DMS53 treated with DMSO at 0.1 percent for 48 hours (cell line): ENCODE results near the gene GTPBP3.

Experiments
- DNase-seq: peaks from one replicate; lab custom pipeline; 2025; ENCODE audit not compliant: unreplicated experiment; lab: John Stamatoyannopoulos, UW

Gene GTPBP3

DNA sequence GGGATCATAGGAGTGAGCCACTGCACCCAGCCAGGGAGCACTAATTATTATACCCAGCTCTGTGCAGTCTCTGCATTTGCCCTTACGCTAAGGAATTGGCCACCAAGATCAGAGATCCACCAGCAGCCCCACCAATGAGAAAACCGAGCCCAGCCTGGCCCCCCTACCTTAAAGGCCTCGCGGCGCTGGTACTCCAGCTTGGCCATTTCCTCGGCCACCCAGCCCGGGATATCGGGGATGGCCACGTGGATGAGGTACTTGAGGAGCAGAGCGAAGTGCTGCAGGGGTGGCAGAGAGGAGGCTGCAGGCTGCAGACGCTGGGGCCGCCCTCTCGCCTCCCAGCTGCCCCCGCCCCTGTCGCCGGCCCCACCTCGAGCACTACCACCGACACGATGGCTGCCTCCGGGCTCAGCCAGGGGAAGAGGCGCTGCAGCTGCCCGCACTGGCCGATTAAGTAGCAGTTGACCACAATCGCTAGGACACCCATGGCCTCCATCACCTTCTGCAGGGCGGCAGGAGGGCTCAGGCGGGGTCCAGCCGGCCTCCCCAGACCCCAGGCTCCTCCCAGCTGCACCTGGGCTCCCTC lies 10.2 kb upstream of the GTPBP3 start:
- no peak for DNase-seq

DNA sequence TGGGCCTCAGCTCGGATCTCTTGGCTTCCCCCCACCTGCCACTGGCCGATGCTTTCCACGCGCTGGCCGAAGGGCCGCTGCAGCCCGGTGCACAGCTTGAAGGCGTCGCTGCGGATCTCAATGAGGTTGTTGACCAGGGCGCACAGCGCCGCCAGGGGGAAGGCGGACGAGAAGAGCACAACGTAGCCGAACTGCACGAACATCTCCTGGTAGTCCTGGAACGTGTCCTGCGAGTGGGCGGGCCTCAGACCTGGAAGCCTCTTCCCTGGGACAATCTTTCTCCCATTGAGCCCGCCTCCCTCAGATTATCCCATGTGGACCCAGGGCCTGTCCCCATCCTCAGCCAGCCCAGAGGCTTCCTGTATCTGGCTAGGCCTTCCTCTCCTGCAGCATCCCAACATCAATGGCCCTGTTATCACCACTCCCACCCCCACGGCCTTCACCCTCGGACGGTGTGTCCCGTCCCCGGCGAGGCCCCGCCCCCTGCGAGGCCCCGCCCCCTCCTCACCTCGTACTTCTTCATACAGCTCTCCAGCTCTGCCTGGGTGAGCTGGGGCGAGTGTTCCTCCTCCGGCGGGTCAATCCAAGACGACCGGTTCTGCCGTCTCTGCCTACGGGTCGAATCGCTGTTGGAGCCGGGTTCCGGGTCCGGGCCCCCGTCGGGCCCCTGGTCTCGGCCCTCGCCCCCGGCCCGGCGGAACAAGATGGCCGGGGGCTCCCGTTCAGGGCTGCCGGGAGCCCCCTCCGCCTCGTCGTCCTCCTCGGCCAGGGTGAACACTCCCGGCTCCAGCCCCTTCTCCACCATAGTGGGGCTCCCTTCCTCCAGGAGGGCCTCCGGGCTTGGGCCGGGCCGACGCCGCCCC lies 9.5 kb upstream of the GTPBP3 start:
- peak; percentile 93 for DNase-seq

DNA sequence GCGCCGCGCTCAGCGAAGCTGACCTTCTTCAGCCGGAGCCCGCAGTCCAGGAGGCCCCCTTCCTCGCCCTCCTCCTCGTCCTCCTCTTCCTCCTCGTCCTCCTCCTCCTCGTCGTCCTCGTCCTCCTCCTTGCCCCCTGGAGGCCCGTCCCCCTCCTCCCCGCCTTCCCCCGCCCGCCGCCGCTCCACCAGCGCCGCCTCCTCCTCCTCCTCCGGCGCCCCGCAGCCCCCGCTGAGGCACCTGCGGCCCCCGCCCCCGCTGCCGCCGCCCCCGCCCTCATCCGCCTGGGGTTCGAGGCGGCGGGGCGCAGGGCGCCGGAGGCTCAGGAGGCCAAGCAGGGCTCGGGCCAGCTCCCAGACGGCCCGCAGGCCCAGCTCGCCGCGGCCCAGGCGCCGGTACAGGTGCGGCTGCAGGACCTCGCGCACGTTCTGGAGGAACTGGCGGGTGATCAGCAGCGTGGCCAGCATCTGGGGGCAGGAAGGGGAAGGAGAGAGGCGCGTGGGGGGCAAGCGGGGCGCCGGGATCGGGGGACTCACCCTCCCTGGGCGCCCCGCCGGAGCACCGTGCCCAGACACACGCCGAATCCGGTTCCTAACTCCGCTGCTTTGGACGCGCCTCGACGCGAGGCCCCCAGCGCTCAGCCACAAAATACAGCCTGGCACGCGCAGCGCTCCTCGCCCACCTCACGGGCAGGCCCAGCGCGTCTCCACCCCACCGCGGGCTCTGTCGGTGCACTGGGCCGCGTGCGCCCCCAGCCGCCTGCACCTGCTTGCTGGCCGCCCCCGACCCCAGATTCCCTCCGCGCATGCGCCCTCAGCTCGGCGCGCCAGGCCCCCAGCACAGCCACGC lies 8.6 kb upstream of the GTPBP3 start:
- DNase-seq, result no peak

DNA sequence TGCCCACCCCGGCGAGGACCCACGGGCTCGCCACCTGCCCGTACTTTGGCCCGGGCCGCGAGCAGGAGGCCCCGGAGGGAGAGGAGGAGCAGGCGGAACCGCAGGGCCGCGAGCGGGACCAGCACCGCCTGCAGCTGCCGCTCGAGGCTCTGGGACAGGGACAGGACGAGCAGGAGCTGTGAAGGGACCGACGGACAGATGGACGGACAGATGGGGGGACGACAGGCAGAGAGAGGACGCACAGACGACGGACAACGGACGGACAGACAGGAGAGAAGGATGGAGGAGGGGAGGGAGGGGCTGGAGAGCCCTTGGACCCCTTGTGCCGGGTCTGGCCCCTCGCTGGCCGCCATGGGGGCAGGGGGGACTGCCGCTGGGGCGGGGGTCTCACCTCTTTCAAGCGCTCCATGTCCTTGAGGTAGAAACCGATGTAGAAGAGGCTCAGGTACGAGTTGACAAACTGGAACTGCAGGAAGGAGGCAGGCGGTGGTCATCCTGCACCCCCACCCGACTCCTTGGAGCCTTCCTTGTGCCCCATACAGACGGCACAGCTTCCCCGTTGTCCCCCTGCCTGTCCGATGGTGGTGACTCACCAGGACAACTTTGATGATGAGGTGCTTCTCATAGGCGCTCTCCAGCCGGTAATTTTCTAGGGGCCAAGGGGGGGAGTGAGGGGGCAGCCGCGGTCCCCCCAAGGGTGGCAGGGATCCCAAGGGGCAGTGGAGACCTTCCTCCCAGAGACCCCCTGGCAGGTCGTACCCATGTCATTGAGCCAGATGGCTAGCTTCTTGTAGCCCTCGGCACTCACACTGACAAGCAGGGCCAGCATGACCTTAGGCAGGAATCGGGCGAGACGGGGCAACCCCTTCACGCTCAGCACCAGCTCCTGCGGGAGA lies 7.7 kb upstream of the GTPBP3 start:
- DNase-seq, result no peak

DNA sequence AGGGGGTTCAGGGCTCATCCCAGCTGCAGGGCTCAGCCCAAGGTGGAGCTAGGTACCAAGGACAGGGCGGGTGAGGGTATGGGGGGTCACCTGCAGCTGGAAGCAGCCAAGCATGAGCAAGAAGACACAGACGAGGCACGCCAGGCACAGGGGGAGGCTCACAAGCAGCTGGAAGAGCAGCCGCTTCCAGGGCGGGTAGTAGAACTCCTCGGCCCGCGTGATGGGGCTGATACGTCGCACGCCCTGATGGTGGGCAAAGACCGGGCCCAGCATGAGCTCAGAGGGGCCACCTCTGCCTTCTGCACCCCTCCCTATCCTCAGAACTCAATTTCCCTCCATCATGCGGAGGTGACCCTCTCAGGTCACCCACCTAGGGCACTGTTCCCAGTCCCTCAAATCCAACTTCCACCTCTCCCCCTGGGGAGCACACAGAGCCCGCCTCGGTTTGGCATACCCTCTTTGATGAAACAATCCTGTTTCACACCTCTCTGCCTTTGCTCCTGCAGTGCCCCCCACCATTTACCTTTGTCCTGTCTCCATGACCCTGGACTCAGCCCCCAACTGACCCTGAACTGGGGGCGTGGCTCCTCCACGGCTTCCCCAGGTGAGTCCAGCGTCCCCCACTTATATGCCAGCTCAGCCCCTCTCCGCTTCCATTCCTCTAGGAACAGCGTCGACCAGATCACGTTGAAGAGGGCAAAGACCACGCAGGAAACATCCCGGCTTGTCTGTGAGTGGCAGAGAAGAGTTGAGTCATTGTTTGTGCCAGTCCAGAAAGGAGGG lies 6.9 kb upstream of the GTPBP3 start:
- no peak for DNase-seq

DNA sequence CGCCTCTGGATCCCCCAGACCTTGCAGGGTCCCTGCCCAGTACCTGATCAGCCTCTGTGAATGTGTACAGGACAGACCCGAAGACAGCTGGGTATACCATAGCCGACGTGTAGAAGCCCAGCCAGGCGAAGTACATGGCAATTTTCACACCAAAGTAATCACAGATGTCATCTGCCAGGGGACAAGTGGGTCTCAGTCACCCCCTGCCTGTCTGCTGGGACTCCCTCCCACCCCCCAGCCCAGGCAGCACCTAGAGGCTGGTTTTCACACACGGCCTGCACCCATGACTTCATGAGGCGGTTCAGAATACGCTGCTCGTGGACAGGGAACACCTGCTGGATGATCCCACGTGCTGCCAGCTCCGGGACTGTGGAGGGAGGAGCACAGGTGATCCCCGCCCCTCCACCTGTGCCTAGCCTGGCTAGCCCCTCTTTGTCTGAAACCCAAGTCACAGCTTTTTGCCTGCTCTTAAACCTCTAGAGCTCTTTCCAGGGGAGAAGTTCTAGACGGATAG lies 6.3 kb upstream of the GTPBP3 start:
- no peak for DNase-seq

DNA sequence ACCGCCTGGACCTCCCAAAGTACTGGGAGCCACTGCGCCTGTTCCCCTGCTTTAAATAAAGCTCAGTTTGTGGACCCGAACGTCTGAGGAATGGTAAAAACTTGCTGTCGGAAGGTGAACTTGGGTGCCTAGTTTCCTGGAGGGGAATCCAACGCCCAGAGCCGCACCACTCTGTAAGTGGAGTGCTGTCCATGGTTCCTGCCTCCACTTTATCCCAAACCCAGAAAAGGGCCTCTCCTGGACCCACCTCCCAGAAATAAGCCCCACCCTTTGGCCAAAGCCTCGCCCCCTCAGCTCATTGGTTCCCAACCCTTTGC lies 5.0 kb upstream of the GTPBP3 start:
- no peak for DNase-seq

DNA sequence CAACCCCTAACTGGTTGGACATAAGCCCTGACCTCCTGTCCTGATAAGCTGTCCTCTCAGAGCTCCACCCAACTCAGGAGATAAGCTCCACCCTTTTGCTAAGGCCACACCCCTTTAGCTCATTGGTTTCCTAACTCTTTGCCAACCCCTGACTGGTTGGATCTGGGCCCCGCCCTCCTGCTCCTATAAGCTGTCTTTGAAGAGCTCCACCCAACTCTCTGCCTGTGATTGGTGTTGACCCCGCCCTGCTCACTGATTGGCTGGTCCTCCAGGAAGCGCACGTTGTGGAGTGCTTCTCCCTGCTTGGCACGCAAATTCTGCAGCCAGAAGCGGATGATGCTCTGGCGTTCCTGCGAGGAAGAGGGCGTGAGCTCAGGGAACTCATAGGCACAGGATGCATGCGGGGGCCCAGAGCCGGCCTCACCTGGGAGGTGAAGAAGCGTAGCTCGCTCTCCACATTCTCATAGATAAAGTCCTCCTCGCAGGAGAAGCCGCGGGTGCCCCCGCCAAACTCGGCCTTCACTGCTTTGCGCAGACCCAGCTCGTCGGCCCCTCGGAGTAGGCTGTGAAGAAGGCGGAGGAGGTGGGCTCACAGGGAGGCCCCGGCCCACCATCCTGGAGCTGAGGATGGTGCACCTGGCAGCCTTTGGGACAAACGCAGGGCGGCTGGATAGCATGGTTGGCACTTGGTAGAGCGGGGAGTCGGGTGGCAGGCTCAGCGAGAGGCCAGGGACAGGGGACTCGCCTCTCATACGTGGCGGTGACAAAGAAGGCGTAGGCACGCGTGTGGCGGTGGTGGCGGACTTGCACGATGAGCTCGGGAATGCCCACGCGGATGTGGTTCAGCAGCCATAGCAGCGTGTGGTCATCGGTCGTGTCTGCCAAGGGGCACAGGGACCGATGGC lies 4.4 kb upstream of the GTPBP3 start:
- no peak for DNase-seq

DNA sequence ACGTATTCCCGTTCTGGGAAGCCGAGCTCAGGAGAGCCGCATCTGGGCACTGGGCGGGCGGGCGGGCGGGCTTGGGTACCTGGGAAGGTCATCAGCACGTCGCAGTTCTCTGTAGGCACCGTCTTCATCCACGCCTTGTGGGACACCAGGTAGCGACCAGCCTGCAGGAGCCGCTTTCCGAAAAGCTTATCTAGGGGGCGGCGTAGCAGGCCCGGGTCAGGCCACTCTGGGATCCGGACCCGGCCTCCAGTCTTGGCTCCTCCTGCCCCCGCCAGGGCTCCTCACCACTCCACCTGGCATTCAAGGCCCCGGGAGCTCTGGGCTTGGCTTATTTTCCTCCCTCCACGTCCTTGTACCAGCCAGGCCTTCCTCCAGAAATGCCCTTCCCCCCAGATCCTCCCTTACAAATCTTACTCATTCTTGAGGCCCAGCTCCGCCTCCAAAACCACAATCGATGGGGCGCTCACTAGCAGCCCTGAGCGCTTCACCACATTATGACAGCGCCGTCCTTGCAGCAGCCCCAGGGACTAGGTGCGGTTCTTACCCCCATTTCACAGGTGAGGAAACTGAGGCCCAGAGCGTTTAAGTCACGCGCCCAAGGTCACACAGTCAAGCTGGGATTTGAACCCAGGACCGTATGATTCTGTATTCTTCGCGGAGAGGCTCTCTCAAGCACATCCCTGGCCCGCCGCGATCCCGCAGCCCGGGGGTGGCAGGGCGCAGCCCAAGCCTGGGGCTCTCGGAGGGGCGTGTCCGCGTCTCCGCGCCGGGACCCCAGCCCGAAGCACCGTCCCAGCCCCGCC lies 3.5 kb upstream of the GTPBP3 start:
- DNase-seq, result no peak

DNA sequence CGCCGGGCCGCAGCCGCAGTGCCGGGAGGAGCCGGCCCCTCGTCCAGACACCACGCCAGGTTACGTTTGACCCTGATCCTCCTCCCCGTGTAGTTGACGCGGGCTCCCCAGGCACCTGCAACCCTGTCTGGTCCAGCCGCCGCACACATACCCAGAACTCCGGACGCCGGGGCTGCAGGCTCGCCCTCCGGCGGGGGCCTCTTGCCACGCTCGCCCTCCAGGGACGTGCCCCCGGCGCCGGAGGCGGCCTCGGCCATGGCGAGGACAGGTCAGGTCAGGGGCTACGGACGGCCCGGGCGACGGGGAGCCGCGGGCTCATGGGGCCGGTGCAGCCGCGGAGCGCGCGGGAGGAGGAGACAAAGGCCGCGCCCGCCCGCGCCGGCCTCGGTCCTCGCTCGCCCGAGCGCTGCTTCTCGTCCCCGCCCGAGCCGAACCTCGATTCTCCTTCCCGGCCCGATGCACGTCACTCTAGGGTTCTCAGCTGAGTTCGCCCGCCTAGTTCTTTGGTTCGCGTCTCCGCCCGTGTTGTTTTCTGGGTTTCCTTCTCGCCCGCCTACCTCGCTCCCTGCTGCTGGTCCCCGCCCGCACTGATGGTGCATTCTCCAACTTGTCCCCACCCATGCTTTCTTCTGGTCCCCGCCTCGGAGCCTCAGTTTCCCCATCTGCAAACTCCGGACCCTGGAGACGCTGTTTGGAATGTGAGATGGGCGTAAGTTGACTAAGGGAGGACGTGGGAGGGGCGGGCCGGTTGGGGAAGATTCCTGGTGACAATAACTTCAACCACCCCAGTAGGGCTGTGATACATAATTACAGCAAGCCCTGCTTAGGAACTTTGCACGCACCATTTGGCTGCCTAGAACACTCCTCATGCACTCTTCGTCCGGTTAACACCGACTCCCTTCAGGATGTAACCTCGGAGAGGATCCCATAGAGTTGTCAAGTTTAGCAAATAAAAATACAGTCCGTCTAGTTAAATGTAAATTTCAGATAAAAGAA lies 2.6 kb upstream of the GTPBP3 start, which contains the start of gene ANO8:
TSS of gene ANO8 (minus strand) at position 442 of the 996 bp plus-strand sequence. CDS start at position 257, 185 bp downstream.
- peak; percentile 71 for DNase-seq

DNA sequence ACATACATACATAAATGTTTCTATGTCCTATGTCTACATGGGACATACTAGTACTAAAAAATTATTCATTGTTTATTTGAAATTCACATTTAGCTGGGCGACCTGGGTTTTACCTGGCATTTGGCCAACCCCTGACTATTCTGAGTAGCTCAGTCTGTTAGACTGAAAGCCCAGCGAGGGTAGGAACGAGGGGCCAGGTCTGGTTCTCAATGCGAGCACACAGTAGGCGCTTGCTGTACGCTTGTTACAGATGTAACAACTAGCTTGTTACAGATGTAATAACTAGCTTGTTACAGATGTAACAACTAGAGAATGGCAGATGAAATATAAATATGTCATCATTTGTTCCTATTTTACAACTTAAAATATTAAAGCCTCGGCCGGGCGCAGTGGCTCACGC lies 1.8 kb upstream of the GTPBP3 start:
- DNase-seq, result no peak

DNA sequence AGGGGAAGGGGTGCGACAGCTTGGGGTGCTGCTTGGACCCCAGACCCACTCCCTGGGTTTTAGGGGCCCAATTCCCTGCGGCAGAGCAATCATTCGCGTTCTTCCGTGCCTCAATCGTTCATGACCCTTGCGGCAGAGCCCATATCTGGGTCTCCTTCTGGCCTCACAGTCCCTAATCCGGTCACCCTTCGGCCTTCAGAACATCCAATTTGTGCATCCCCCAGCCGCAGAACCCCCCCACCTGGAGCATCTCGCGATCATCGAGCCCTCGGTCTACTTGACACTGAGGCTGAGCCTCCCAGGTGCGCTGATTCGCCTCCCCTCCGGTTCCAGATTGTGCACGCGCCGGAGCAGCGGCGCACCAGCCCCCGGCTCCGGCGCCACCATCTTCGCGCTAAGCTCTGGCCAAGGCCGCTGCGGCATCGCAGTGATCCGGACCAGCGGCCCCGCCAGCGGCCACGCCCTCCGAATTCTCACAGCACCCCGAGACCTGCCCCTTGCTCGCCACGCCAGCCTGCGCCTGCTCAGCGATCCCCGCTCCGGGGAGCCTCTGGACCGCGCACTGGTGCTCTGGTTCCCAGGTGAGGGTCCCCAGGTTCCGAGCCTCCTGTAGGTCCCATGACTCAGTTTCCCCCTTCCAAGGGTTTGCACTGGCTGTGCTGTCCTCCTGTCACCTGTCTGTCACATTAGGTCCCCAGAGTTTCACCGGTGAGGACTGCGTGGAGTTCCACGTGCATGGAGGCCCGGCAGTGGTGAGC lies 501 bp downstream of the GTPBP3 start:
- DNase-seq, result no peak

DNA sequence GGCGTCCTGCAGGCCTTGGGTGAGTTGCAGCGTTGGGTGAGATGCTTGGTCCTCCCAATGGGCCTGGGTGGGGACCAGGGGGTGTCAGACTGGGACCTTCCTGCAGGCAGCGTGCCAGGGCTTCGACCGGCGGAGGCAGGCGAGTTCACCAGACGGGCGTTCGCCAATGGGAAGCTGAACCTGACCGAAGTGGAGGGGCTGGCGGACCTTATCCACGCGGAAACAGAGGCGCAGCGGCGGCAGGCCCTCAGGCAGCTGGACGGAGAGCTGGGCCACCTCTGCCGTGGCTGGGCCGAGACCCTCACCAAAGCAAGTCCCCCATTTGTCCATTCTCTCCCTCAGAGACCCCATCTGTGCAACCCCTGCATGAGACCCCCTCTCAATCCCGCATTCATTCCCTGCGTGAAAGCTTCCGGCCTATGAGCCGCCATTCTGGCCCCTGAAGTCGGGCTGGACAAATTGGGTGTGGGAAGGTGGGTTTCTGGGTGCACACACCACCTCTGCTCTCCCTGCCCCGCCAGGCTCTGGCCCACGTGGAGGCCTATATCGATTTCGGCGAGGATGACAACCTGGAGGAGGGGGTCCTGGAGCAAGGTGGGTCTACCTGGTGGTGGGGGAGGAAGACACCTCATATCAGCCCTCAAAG lies 1.2 kb downstream of the GTPBP3 start:
- DNase-seq, result no peak

DNA sequence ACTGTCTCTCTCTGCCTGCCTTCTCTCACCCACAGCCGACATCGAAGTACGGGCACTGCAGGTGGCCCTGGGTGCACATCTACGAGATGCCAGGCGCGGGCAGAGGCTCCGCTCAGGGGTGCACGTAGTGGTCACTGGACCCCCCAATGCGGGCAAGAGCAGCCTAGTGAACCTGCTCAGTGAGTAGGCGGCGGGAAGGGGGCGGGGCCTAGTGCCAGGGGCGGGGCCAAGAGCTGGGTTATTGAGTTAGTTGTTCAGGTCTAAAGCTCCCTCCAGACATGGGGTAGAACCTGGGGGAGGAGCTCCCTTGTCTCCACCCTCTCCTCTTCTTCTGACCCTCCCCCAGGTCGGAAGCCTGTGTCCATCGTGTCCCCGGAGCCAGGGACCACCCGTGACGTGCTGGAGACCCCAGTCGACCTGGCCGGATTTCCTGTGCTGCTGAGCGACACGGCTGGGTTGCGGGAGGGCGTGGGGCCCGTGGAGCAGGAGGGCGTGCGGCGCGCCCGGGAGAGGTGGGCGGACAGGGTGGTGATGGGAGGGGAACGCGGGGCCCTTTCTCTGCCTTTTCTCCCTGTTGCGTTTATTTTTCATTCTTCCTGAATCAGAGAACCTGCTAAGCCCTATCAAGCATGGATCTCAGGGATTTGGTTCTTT lies 1.9 kb downstream of the GTPBP3 start:
- DNase-seq, result no peak

DNA sequence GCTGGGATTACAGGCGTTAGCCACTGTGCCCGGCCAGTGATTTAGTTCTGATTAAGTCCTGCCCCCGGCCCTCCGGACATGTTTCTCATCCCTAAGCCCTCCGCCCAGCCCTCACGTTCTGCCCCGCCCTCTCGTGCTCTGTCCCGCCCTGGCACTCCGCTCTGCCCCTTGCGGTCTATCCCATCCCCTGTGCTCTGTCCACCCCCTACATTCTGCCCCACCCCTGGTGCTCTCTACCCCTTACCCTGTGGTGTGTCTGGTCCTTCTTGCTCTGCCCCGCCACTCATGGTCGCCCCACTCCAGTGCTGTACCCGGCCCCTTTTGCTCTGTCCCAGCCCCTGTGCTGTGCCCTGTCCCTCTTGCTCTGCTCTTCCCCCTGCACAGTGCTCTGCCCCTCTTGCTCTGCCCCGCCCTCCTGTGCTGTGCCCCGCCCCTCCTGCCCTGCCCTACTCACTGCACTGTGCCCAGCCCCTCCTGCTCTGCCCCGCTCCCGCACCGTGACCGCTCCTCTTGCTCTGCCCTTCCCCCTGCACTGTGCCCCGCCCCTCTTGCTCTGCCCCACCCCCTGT lies 3.0 kb downstream of the GTPBP3 start:
- DNase-seq, result no peak
